ENCODE results near the gene OTOGL.
A peak's percentile ranks its signal among the peaks of the same experiment; 100 is the strongest.

OTOGL gene

GRCh38 chr12:80401191-80401590 is 301.9 kb downstream of the OTOGL start:
- no peak for TF ChIP-seq EZH2 (optimal IDR thresholded peaks at IDR 0.05; ENCODE audit: low read depth, low read length)
- TF ChIP-seq EZH2phosphoT487 (IDR thresholded peaks at IDR 0.05; ENCODE audit: low read length) = no peak
- TF ChIP-seq CTCF (IDR thresholded peaks at IDR 0.05; ENCODE audit: low read length) = no peak

DNA sequence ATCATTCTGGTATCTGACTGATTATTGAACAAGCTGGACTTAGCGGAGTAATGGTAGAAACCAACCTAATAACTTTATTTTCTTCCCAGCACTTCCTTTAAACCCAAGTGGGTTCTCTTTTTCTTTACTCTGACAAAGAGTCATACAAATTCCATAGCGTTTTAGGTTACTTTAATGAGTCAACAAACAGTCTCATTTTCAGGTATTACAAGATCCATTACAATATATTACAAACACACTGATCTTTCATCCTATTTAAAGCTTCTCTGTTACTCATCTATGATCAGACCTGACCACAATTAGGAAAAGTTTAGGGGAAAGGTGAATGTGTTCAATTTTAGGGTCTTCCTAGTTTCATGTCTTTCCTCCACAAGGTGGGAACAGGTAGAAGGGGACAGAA is 305.3 kb downstream of the OTOGL start:
- no peak overlapping the region for H3K9ac ChIP-seq (ENCODE audit: low read length)
- no peaks in the 10 kb centered on the region for H3K9me3 ChIP-seq (replicated peaks; ENCODE audit: insufficient read depth, low read length)
- DNase-seq = no peak
- no peaks in the 10 kb centered on the region for H3K27me3 ChIP-seq (replicated peaks; ENCODE audit: insufficient read depth, low read length)
- H3K36me3 ChIP-seq (replicated peaks; ENCODE audit: insufficient read depth, low read length) = no peaks in the 10 kb centered on the region
- H2AFZ ChIP-seq (ENCODE audit: low read length) = no peak overlapping the region
- H3K27ac ChIP-seq (ENCODE audit: low read length) = no peak overlapping the region
- H4K20me1 ChIP-seq (ENCODE audit: insufficient read depth, low read length) = no peaks in the 10 kb centered on the region
- no peaks in the 10 kb centered on the region for H3F3A ChIP-seq (ENCODE audit: insufficient read depth, low read length)
- H3K9me2 ChIP-seq (replicated peaks; ENCODE audit: insufficient read depth, low read length) = no peaks in the 10 kb centered on the region
- no peak overlapping the region for H3K4me2 ChIP-seq (ENCODE audit: low read depth, low read length)
- TF ChIP-seq CTCF (IDR thresholded peaks at IDR 0.05; ENCODE audit: low read length) (no peak), EZH2phosphoT487 (IDR thresholded peaks at IDR 0.05; ENCODE audit: low read length) (no peak), EZH2 (optimal IDR thresholded peaks at IDR 0.05; ENCODE audit: low read depth, low read length) (no peak)
- no peak overlapping the region for H3K4me3 ChIP-seq (ENCODE audit: low read length)
- H3K79me2 ChIP-seq (ENCODE audit: low read length) = no peaks in the 10 kb centered on the region
- peaks cover 8% of the 10 kb centered on the region; the same call in 1 of the 2 replicates for H3K4me1 ChIP-seq (ENCODE audit: low read length)

More at GRCh38 chr12:80401191-80401590, 301.9 kb downstream of the OTOGL start:
- Histone ChIP-seq H3K4me1 (ENCODE audit: low read length) (peaks cover 4% of the 10 kb centered on the region; the same call in 1 of the 2 replicates), H2AFZ (ENCODE audit: low read length) (peak overlapping the region; percentile 49; the same call in 1 of the 2 replicates), H3K9me3 (replicated peaks; ENCODE audit: insufficient read depth, low read length) (no peaks in the 10 kb centered on the region), H4K20me1 (ENCODE audit: insufficient read depth, low read length) (no peaks in the 10 kb centered on the region), H3K27me3 (replicated peaks; ENCODE audit: insufficient read depth, low read length) (no peaks in the 10 kb centered on the region), H3K9me2 (replicated peaks; ENCODE audit: insufficient read depth, low read length) (no peaks in the 10 kb centered on the region), H3K36me3 (replicated peaks; ENCODE audit: insufficient read depth, low read length) (no peaks in the 10 kb centered on the region), H3F3A (ENCODE audit: insufficient read depth, low read length) (no peaks in the 10 kb centered on the region), H3K4me3 (ENCODE audit: low read length) (peak overlapping the region; percentile 42), H3K9ac (ENCODE audit: low read length) (no peak overlapping the region; the same call in 1 of the 2 replicates), H3K79me2 (ENCODE audit: low read length) (no peaks in the 10 kb centered on the region), H3K4me2 (ENCODE audit: low read depth, low read length) (peak overlapping the region; percentile 42), H3K27ac (ENCODE audit: low read length) (no peak overlapping the region)
- DNase-seq = no peak

DNA sequence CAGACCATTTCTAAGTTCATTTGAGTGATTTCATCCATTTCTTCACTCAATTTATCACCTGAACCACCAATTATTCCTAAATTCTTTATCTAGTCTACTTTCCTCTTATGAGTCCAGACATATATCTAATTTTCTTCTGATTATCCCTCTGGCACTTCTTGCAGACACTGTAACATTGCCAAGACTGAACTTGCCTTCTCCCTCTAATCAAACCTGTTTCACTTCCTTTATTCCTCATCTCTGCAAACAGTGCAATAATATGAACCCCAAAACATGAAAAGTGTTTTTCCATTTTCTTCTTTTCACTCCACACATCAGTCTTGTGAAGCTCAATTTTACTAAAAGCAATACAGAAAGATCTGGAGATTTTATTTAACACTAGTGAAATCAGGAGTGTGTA is 306.9 kb downstream of the OTOGL start:
- no peak overlapping the region for H3K27ac ChIP-seq (ENCODE audit: low read length)
- no peaks in the 10 kb centered on the region for H3K9me2 ChIP-seq (replicated peaks; ENCODE audit: insufficient read depth, low read length)
- H3K79me2 ChIP-seq (ENCODE audit: low read length) = no peaks in the 10 kb centered on the region
- H3K9me3 ChIP-seq (replicated peaks; ENCODE audit: insufficient read depth, low read length) = no peaks in the 10 kb centered on the region
- H3K4me2 ChIP-seq (ENCODE audit: low read depth, low read length) = no peak overlapping the region
- TF ChIP-seq EZH2phosphoT487 (IDR thresholded peaks at IDR 0.05; ENCODE audit: low read length) (no peak), CTCF (IDR thresholded peaks at IDR 0.05; ENCODE audit: low read length) (no peak), EZH2 (optimal IDR thresholded peaks at IDR 0.05; ENCODE audit: low read depth, low read length) (no peak)
- no peak overlapping the region for H2AFZ ChIP-seq (ENCODE audit: low read length)
- no peak overlapping the region for H3K4me3 ChIP-seq (ENCODE audit: low read length)
- no peak overlapping the region for H3K9ac ChIP-seq (ENCODE audit: low read length)
- no peaks in the 10 kb centered on the region for H3F3A ChIP-seq (ENCODE audit: insufficient read depth, low read length)
- H3K4me1 ChIP-seq (ENCODE audit: low read length) = peaks cover 8% of the 10 kb centered on the region; the same call in 1 of the 2 replicates
- H3K27me3 ChIP-seq (replicated peaks; ENCODE audit: insufficient read depth, low read length) = no peaks in the 10 kb centered on the region
- H4K20me1 ChIP-seq (ENCODE audit: insufficient read depth, low read length) = no peaks in the 10 kb centered on the region
- no peak for DNase-seq
- no peaks in the 10 kb centered on the region for H3K36me3 ChIP-seq (replicated peaks; ENCODE audit: insufficient read depth, low read length)

All from MM.1S (cell line).